CD14-positive monocyte (primary cell): ENCODE data around the gene CLPX. TPM values are rescaled to one million over a fixed set of nuclear protein-coding genes. Genes with fewer than 3 reads are reported as not detected.
A peak's percentile ranks its signal among the peaks of the same experiment; 100 is the strongest.
"Not testable (repeated sequence)": the region's sequence is repeated elsewhere in the genome, so short reads cannot be mapped to it uniquely, and the experiment has no call there.

Source experiments
- DNase-seq, 3 donors: peaks; one replicate each; pipeline ENCODE4 v3.0.0-alpha.2; 2011 to 2022
- H2AFZ ChIP-seq: 2 replicates; pipeline ENCODE4 v1.6.0; 2012; ENCODE audit warnings: mild to moderate bottlenecking, low read depth, low read length, inconsistent platforms; ENCODE audit not compliant: insufficient read depth, poor library complexity, severe bottlenecking
- H3K27ac ChIP-seq, 2 donors: 1 replicate in 1 of 2; 2 replicates in 1 of 2; pipeline ENCODE4 v1.5.1; 2012 to 2013; ENCODE audit warnings: low read length in 2 of 2, control low read depth in 1 of 2, inconsistent platforms in 1 of 2, low read depth in 1 of 2, mild to moderate bottlenecking in 1 of 2
- H3K27me3 ChIP-seq, 2 donors: one replicate each; pipeline versions ENCODE4 v1.6.0 to v1.6.1; 2011 to 2013; ENCODE audit warnings: low read length in 2 of 2; ENCODE audit not compliant: control insufficient read depth in 2 of 2, insufficient read depth in 2 of 2
- H3K36me3 ChIP-seq, 2 donors: replicated peaks in 1 of 2; 1 replicate in 1 of 2; 2 replicates in 1 of 2; pipeline versions ENCODE4 v1.5.1 to v1.6.1; 2012 to 2013; ENCODE audit warnings: low read length in 2 of 2, control low read depth in 1 of 2, inconsistent platforms in 1 of 2, mild to moderate bottlenecking in 1 of 2; ENCODE audit not compliant: insufficient read depth in 2 of 2, control insufficient read depth in 1 of 2
- H3K4me1 ChIP-seq, 2 donors: 1 replicate in 1 of 2; 2 replicates in 1 of 2; pipeline versions ENCODE4 v1.5.1 to v1.6.1; 2012 to 2013; ENCODE audit warnings: low read length in 2 of 2, control low read depth in 1 of 2, inconsistent platforms in 1 of 2, mild to moderate bottlenecking in 1 of 2, moderate library complexity in 1 of 2; ENCODE audit not compliant: insufficient read depth in 2 of 2, control insufficient read depth in 1 of 2
- H3K4me2 ChIP-seq: replicated peaks from 2 replicates; pipeline ENCODE3; 2012; ENCODE audit warnings: low read length, moderate library complexity, mild to moderate bottlenecking; ENCODE audit not compliant: poor library complexity, severe bottlenecking; ENCODE audit errors: extremely low read depth
- H3K4me3 ChIP-seq, 3 experiments: fragments of 200-600 bp in 1 of 3; sonication (generic) in 1 of 3; replicated peaks in 1 of 3; 1 replicate in 2 of 3; 2 replicates in 1 of 3; pipeline ENCODE4 v1.5.1; 2011 to 2013; ENCODE audit warnings: low read length in 3 of 3, mild to moderate bottlenecking in 3 of 3, control low read depth in 2 of 3, low read depth in 2 of 3, inconsistent platforms in 1 of 3, moderate library complexity in 1 of 3
- H3K79me2 ChIP-seq: 2 replicates; pipeline ENCODE4 v1.6.0; 2012; ENCODE audit warnings: mild to moderate bottlenecking, control low read depth, inconsistent platforms, low read length, moderate library complexity; ENCODE audit not compliant: insufficient read depth
- H3K9ac ChIP-seq: 2 replicates; pipeline ENCODE4 v1.6.0; 2017; ENCODE audit warnings: low read length, mild to moderate bottlenecking; ENCODE audit not compliant: insufficient read depth, poor library complexity, severe bottlenecking
- H3K9me3 ChIP-seq, 2 donors: replicated peaks in 1 of 2; 1 replicate in 1 of 2; 2 replicates in 1 of 2; pipeline versions ENCODE4 v1.5.1 to v1.6.1; 2012 to 2013; ENCODE audit warnings: low read length in 2 of 2, control low read depth in 1 of 2; ENCODE audit not compliant: control insufficient read depth in 1 of 2, insufficient read depth in 1 of 2
- H4K20me1 ChIP-seq: 2 replicates; pipeline ENCODE4 v1.6.0; 2012; ENCODE audit warnings: mild to moderate bottlenecking, low read length, control low read depth, moderate library complexity; ENCODE audit not compliant: insufficient read depth
- H3K27ac Mint-ChIP-seq, 7 donors: one replicate each; pipeline ENCODE4 v1.8.0; 2020; ENCODE audit warnings: mild to moderate bottlenecking in 7 of 7, mixed read lengths in 7 of 7, moderate library complexity in 6 of 7, inconsistent platforms in 2 of 7
- H3K27me3 Mint-ChIP-seq, 3 donors: one replicate each; pipeline ENCODE4 v1.8.0; 2021 to 2022; ENCODE audit warnings: low read depth in 3 of 3, mild to moderate bottlenecking in 3 of 3, mixed read lengths in 3 of 3, moderate library complexity in 3 of 3, inconsistent platforms in 1 of 3
- H3K36me3 Mint-ChIP-seq, 2 donors: one replicate each; pipeline ENCODE4 v1.8.0; 2020; ENCODE audit warnings: mixed read lengths in 2 of 2, inconsistent platforms in 1 of 2, mild to moderate bottlenecking in 1 of 2
- H3K4me1 Mint-ChIP-seq: one replicate; pipeline ENCODE4 v1.8.0; 2020; ENCODE audit warnings: mild to moderate bottlenecking, mixed read lengths
- H3K4me3 Mint-ChIP-seq, 2 donors: one replicate each; pipeline ENCODE4 v1.8.0; 2020; ENCODE audit warnings: mild to moderate bottlenecking in 2 of 2, mixed read lengths in 2 of 2, moderate library complexity in 1 of 2
- H3K9me3 Mint-ChIP-seq, 7 donors: one replicate each; pipeline ENCODE4 v1.8.0; 2020 to 2022; ENCODE audit warnings: mixed read lengths in 7 of 7, mild to moderate bottlenecking in 6 of 7, moderate library complexity in 6 of 7, inconsistent platforms in 2 of 7
- CTCF ChIP-seq: fragments of 200-600 bp; IDR thresholded peaks from one replicate; pipeline ENCODE4 v1.8.0; 2022; ENCODE audit warnings: antibody characterized with exemption, mild to moderate bottlenecking
- WGBS: methylation state at CpG from one replicate; pipeline ENCODE4 v1.1.5; 2013; ENCODE audit warnings: missing lambda C conversion rate; ENCODE audit not compliant: insufficient coverage; 5-methylcytosine and 5-hydroxymethylcytosine counted together
- intact Hi-C, 2 donors: fragments of 100-400 bp; cut with micrococcal nuclease; formaldehyde crosslinking; loops; one replicate each; pipeline versions ENCODE4 v1.15.0 to v1.15.1; 2023
- polyA plus RNA-seq, 3 donors: library from polyadenylated mRNA; depleted of rRNA in 1 of 3; unstranded in 2 of 3; stranded (reverse) in 1 of 3; fragments of 300-500 nt in 2 of 3; fragments of >200 nt in 1 of 3; fragmentation: Illumina TruSeq in 2 of 3; gene quantifications; 1 replicate in 2 of 3; 2 replicates in 1 of 3; pipeline ENCODE4 v1.2.3, GENCODE V29; 2012 to 2021

Gene CLPX
- polyA plus RNA-seq, 3 donors, result 15.2 to 24.9 (median 20.0) TPM

GRCh38 chr15:65232520-65232919 lies 47.4 kb upstream of the CLPX start:
- Histone ChIP-seq H3K4me2 (no peak overlapping the region), H3K9ac (no peak overlapping the region), H3K79me2 (no peaks in the 10 kb centered on the region), H2AFZ (no peak overlapping the region), H4K20me1 (no peaks in the 10 kb centered on the region), H3K4me1 (no peaks in the 10 kb centered on the region), H3K36me3 (no peaks in the 10 kb centered on the region), H3K27ac (no peak overlapping the region), H3K27me3 (no peaks in the 10 kb centered on the region), H3K4me3 (no peak overlapping the region), H3K9me3 (no peaks in the 10 kb centered on the region)
- Mint-ChIP-seq H3K36me3 (no peaks in the 10 kb centered on the region), H3K4me3 (no peak overlapping the region), H3K27me3 (peaks cover under 1 to 5% (median 2%) of the 10 kb centered on the region in 3 donors), H3K4me1 (peaks cover 2% of the 10 kb centered on the region), H3K27ac (no peak overlapping the region), H3K9me3 (no peaks in the 10 kb centered on the region)
- no CpG with 5 or more reads among the region's 3 CpGs for WGBS
- no peak for TF ChIP-seq CTCF
- DNase-seq, result no peak
- intact Hi-C loops, result no loop called here

GRCh38 chr15:65231306-65231705 lies 46.2 kb upstream of the CLPX start:
- no peak overlapping the region for H3K4me2 ChIP-seq
- H3K27ac Mint-ChIP-seq, result peak overlapping the region in 1 of 7 donors; percentile 43
- H3K4me1 ChIP-seq, result no peaks in the 10 kb centered on the region
- no peaks in the 10 kb centered on the region for H4K20me1 ChIP-seq
- peaks cover 1 to 5% (median 2%) of the 10 kb centered on the region in 3 donors for H3K27me3 Mint-ChIP-seq
- no peaks in the 10 kb centered on the region for H3K27me3 ChIP-seq
- DNase-seq, result no peak
- no peak overlapping the region for H3K4me3 ChIP-seq
- no peaks in the 10 kb centered on the region for H3K9me3 ChIP-seq
- H3K79me2 ChIP-seq, result no peaks in the 10 kb centered on the region
- H3K4me3 Mint-ChIP-seq, result no peak overlapping the region
- 92% methylated on average over 4 of the region's 10 CpGs for WGBS
- no peak for TF ChIP-seq CTCF
- no peak overlapping the region for H2AFZ ChIP-seq
- H3K36me3 Mint-ChIP-seq, result no peaks in the 10 kb centered on the region
- no peak overlapping the region for H3K9ac ChIP-seq
- H3K27ac ChIP-seq, result no peak overlapping the region
- H3K9me3 Mint-ChIP-seq, result no peaks in the 10 kb centered on the region
- H3K4me1 Mint-ChIP-seq, result no peaks in the 10 kb centered on the region
- intact Hi-C loops, result no loop called here
- no peaks in the 10 kb centered on the region for H3K36me3 ChIP-seq

GRCh38 chr15:65226901-65227300 lies 41.8 kb upstream of the CLPX start:
- H3K9me3 ChIP-seq, H3K4me3 ChIP-seq, H3K27ac ChIP-seq, H3K9me3 Mint-ChIP-seq, H3K36me3 ChIP-seq, DNase-seq, H3K4me3 Mint-ChIP-seq, H4K20me1 ChIP-seq, H3K27me3 ChIP-seq, H3K4me1 ChIP-seq, H3K27me3 Mint-ChIP-seq, H2AFZ ChIP-seq, H3K9ac ChIP-seq, intact Hi-C loops, H3K4me2 ChIP-seq, H3K27ac Mint-ChIP-seq, H3K79me2 ChIP-seq, H3K36me3 Mint-ChIP-seq, H3K4me1 Mint-ChIP-seq: not testable (repeated sequence)
- WGBS, result no CpG with 5 or more reads among the region's 10 CpGs
